ENCODE data around the gene RHOXF1. TPM values are rescaled to one million over a fixed set of nuclear protein-coding genes. Genes with fewer than 3 reads are reported as not detected.

RHOXF1 gene
- total RNA-seq, 2 experiments from 2014 or later: not detected

Other genes starting within 250 kb of the RHOXF1 start
- 10 to 100 TPM; 27.8 to 29.4 TPM for gene RNF113A, start 244.2 kb downstream of the RHOXF1 start, total RNA-seq
- 10 to 100 TPM; 48.3 to 51.0 TPM for gene NDUFA1, start 244.1 kb downstream of the RHOXF1 start, total RNA-seq
- gene AKAP14, start 220.0 kb downstream of the RHOXF1 start, total RNA-seq: not detected
- gene NKAP, start 172.2 kb downstream of the RHOXF1 start, total RNA-seq: 10 to 100 TPM; 17.4 to 20.1 TPM
- gene RHOXF2B, start 38.2 kb downstream of the RHOXF1 start, total RNA-seq: not detected
- not detected for gene RHOXF2, start 42.7 kb upstream of the RHOXF1 start, total RNA-seq
- gene ZBTB33, start 134.9 kb upstream of the RHOXF1 start, total RNA-seq: 10 to 100 TPM; 26.4 to 30.7 TPM
- gene TMEM255A, start 195.5 kb upstream of the RHOXF1 start, total RNA-seq: not detected
- gene ATP1B4, start 246.2 kb upstream of the RHOXF1 start, total RNA-seq: not detected

All from CD8-positive, alpha-beta T cell (primary cell).